ENCODE measurements around the gene FAM135A.

DNA sequence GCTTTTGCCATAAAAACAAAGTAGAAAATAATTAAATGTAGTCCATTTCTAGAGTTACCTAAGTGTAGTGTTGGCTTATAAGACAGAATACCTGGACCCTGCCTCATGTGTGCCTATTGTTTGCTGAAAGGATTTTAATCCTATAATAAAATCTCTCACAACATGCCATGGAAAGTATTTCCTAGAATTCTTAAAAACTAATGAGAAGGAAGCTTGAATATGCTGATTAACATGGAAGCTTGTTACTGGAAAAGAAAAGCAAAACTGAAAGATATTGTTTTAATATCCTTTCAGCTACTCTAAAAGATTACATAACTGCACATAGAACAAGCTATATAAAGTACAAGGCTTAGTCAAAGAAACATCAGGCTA lies 18.0 kb upstream of the FAM135A start:
- TF ChIP-seq, protein P1, sequence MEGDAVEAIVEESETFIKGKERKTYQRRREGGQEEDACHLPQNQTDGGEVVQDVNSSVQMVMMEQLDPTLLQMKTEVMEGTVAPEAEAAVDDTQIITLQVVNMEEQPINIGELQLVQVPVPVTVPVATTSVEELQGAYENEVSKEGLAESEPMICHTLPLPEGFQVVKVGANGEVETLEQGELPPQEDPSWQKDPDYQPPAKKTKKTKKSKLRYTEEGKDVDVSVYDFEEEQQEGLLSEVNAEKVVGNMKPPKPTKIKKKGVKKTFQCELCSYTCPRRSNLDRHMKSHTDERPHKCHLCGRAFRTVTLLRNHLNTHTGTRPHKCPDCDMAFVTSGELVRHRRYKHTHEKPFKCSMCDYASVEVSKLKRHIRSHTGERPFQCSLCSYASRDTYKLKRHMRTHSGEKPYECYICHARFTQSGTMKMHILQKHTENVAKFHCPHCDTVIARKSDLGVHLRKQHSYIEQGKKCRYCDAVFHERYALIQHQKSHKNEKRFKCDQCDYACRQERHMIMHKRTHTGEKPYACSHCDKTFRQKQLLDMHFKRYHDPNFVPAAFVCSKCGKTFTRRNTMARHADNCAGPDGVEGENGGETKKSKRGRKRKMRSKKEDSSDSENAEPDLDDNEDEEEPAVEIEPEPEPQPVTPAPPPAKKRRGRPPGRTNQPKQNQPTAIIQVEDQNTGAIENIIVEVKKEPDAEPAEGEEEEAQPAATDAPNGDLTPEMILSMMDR (conservative IDR thresholded peaks at IDR 0.05 in 1 of 2, IDR thresholded peaks at IDR 0.05 in 1 of 2; ENCODE audit: extremely low read depth in 1 of 2, insufficient read depth in 1 of 2, low read depth in 1 of 2, low read length in 2 of 2) = no peak
- no peak for TF ChIP-seq EZH2 (IDR thresholded peaks at IDR 0.05; ENCODE audit: borderline replicate concordance, low read length)

Data from mammary epithelial cell (primary cell).